Measurements from ENCODE around the gene BCAP31.

BCAP31 gene

DNA sequence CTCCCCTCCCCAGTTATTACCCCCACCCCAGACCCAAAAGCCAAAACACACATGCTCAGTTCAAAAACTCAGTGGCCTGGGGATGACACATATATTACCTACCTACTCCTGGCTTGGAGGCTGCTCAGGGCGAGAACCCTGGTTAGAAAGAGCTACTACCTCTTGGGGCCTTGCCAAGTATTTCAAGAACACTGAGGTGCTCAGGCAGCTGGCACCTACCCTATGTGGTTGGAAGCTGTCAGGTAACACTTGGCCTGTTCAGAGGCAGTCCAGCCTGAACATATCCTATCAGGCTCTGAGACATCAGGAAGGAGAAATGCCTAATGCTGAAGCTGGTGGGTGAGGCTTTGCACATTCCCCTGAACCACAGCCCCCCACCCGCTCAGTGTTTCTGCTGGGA lies 4.9 kb downstream of the BCAP31 start:
- no peak overlapping the region for H3K27ac ChIP-seq (replicated peaks)

DNA sequence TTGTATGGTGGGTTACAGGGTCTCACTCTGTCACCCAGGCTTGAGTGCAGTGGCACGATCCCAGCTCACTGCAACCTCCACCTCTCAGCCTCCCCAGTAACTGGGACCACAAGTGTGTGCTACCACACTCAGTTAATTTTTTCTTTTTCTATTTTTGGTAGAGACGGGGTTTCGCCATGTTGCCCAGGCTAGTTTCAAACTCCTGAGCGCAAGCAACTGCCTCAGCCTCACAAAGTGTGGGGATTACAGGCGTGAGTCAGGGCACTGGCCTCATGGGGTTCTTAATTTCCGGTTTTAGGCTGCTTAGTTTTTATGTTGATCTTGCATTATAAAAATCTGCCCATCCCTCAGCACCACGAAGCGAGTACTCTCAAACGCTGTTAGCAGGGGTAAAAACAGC lies 6.7 kb downstream of the BCAP31 start:
- no peaks in the 10 kb centered on the region for H3K27me3 ChIP-seq (ENCODE audit: insufficient read depth, poor library complexity, severe bottlenecking)
- TF ChIP-seq, protein P1, sequence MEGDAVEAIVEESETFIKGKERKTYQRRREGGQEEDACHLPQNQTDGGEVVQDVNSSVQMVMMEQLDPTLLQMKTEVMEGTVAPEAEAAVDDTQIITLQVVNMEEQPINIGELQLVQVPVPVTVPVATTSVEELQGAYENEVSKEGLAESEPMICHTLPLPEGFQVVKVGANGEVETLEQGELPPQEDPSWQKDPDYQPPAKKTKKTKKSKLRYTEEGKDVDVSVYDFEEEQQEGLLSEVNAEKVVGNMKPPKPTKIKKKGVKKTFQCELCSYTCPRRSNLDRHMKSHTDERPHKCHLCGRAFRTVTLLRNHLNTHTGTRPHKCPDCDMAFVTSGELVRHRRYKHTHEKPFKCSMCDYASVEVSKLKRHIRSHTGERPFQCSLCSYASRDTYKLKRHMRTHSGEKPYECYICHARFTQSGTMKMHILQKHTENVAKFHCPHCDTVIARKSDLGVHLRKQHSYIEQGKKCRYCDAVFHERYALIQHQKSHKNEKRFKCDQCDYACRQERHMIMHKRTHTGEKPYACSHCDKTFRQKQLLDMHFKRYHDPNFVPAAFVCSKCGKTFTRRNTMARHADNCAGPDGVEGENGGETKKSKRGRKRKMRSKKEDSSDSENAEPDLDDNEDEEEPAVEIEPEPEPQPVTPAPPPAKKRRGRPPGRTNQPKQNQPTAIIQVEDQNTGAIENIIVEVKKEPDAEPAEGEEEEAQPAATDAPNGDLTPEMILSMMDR (IDR thresholded peaks at IDR 0.05; ENCODE audit: insufficient read depth, low read length), result no peak
- no peak for TF ChIP-seq POLR2AphosphoS5 (IDR thresholded peaks at IDR 0.05; ENCODE audit: low read depth)
- no peak for TF ChIP-seq GABPA (IDR thresholded peaks at IDR 0.05; ENCODE audit: low read depth)
- TF ChIP-seq, protein P2, sequence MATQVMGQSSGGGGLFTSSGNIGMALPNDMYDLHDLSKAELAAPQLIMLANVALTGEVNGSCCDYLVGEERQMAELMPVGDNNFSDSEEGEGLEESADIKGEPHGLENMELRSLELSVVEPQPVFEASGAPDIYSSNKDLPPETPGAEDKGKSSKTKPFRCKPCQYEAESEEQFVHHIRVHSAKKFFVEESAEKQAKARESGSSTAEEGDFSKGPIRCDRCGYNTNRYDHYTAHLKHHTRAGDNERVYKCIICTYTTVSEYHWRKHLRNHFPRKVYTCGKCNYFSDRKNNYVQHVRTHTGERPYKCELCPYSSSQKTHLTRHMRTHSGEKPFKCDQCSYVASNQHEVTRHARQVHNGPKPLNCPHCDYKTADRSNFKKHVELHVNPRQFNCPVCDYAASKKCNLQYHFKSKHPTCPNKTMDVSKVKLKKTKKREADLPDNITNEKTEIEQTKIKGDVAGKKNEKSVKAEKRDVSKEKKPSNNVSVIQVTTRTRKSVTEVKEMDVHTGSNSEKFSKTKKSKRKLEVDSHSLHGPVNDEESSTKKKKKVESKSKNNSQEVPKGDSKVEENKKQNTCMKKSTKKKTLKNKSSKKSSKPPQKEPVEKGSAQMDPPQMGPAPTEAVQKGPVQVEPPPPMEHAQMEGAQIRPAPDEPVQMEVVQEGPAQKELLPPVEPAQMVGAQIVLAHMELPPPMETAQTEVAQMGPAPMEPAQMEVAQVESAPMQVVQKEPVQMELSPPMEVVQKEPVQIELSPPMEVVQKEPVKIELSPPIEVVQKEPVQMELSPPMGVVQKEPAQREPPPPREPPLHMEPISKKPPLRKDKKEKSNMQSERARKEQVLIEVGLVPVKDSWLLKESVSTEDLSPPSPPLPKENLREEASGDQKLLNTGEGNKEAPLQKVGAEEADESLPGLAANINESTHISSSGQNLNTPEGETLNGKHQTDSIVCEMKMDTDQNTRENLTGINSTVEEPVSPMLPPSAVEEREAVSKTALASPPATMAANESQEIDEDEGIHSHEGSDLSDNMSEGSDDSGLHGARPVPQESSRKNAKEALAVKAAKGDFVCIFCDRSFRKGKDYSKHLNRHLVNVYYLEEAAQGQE (IDR thresholded peaks at IDR 0.05; ENCODE audit: insufficient replicate concordance, low read depth), result no peak
- TF ChIP-seq SPI1 (IDR thresholded peaks at IDR 0.05; ENCODE audit: borderline replicate concordance, low read depth), result no peak
- H3K27ac ChIP-seq (replicated peaks), result no peak overlapping the region
- DNase-seq (ENCODE audit: low read depth in 1 of 2, low spot score in 1 of 2), result no peak
- no peak overlapping the region for H3K4me3 ChIP-seq (replicated peaks; ENCODE audit: insufficient read depth, low read length)

More for the DNA sequence above, 4.9 kb downstream of the BCAP31 start:
- no peaks in the 10 kb centered on the region for H3K27me3 ChIP-seq (ENCODE audit: insufficient read depth, poor library complexity, severe bottlenecking)
- TF ChIP-seq, protein P1 (IDR thresholded peaks at IDR 0.05; ENCODE audit: insufficient read depth, low read length), result no peak
- no peak for TF ChIP-seq GABPA (IDR thresholded peaks at IDR 0.05; ENCODE audit: low read depth)
- TF ChIP-seq POLR2AphosphoS5 (IDR thresholded peaks at IDR 0.05; ENCODE audit: low read depth), result no peak
- TF ChIP-seq, protein P2 (IDR thresholded peaks at IDR 0.05; ENCODE audit: insufficient replicate concordance, low read depth), result no peak
- no peak for TF ChIP-seq SPI1 (IDR thresholded peaks at IDR 0.05; ENCODE audit: borderline replicate concordance, low read depth)
- DNase-seq (ENCODE audit: low read depth in 1 of 2, low spot score in 1 of 2), result no peak
- H3K4me3 ChIP-seq (replicated peaks; ENCODE audit: insufficient read depth, low read length), result no peak overlapping the region

DNA sequence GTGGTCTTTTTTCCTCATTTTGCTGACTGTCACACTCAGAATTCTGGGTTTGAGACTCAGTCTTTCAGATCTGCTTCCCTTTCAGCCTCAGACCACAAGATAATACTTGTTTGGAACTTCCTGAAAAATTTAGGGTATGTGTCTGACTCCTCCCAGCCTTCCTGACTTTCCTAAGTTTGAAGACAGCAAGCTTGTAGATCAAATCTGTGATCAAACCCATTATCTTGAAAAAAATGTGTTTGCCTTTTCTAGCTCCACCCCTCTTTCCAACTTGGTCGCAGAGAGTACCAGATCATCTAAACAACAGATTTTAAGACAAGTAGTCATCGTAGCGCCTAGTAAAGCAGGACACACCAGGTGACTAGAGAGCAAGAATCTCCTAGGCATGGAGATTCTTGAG lies 9.9 kb downstream of the BCAP31 start:
- peak in 1 of 2 experiments; percentile 10 for DNase-seq (ENCODE audit: low read depth in 1 of 2, low spot score in 1 of 2)
- TF ChIP-seq SPI1 (IDR thresholded peaks at IDR 0.05; ENCODE audit: borderline replicate concordance, low read depth) (no peak), GABPA (IDR thresholded peaks at IDR 0.05; ENCODE audit: low read depth) (no peak), POLR2AphosphoS5 (IDR thresholded peaks at IDR 0.05; ENCODE audit: low read depth) (no peak)
- TF ChIP-seq, protein P2 (IDR thresholded peaks at IDR 0.05; ENCODE audit: insufficient replicate concordance, low read depth), result no peak
- TF ChIP-seq, protein P1 (IDR thresholded peaks at IDR 0.05; ENCODE audit: insufficient read depth, low read length), result no peak
- Histone ChIP-seq H3K27ac (replicated peaks) (no peak overlapping the region), H3K27me3 (ENCODE audit: insufficient read depth, poor library complexity, severe bottlenecking) (no peaks in the 10 kb centered on the region), H3K4me3 (replicated peaks; ENCODE audit: insufficient read depth, low read length) (no peak overlapping the region)

Data from HL-60 (cell line).